GM06990 (cell line): ENCODE measurements around the gene MYRF.

Source experiments
- DNase-seq: peaks from one replicate; pipeline ENCODE4 v3.0.0-alpha.2; 2011; ENCODE audit not compliant: insufficient read length; ENCODE audit errors: extremely low read depth
- H3K27me3 ChIP-seq: replicated peaks from 2 replicates; pipeline ENCODE4 v1.6.0; 2011; ENCODE audit warnings: low read length; ENCODE audit not compliant: control insufficient read depth, insufficient read depth
- H3K36me3 ChIP-seq: 2 replicates; pipeline ENCODE4 v1.5.1; 2011; ENCODE audit warnings: low read length; ENCODE audit not compliant: control insufficient read depth, insufficient read depth
- H3K4me3 ChIP-seq: replicated peaks from 2 replicates; pipeline ENCODE4 v1.5.1; 2011; ENCODE audit warnings: low read depth, mild to moderate bottlenecking, control low read depth, low read length
- CTCF ChIP-seq: IDR thresholded peaks from 2 replicates; pipeline ENCODE4 v1.5.1; 2011; ENCODE audit warnings: low read length, control low read depth, mild to moderate bottlenecking, inconsistent platforms; ENCODE audit not compliant: insufficient read depth, poor library complexity, severe bottlenecking

The MYRF gene

GRCh38 chr11:61762798-61763197 is 10.4 kb downstream of the MYRF start:
- Histone ChIP-seq H3K4me3 (no peak overlapping the region), H3K27me3 (no peaks in the 10 kb centered on the region), H3K36me3 (no peaks in the 10 kb centered on the region)
- no peak for DNase-seq
- TF ChIP-seq CTCF: no peak

- Histone ChIP-seq H3K4me3 (no peak overlapping the region), H3K36me3 (no peaks in the 10 kb centered on the region), H3K27me3 (no peaks in the 10 kb centered on the region)
- TF ChIP-seq CTCF: no peak
- DNase-seq: no peak
Observed at GRCh38 chr11:61763930-61764605, 11.6 kb downstream of the MYRF start.

- DNase-seq: no peak
- TF ChIP-seq CTCF: no peak
- Histone ChIP-seq H3K27me3 (no peaks in the 10 kb centered on the region), H3K4me3 (no peak overlapping the region), H3K36me3 (no peaks in the 10 kb centered on the region)
Observed at GRCh38 chr11:61764606-61765260, 12.3 kb downstream of the MYRF start.

- Histone ChIP-seq H3K36me3 (no peaks in the 10 kb centered on the region), H3K27me3 (no peaks in the 10 kb centered on the region), H3K4me3 (no peak overlapping the region)
- no peak for DNase-seq
- no peak for TF ChIP-seq CTCF
Observed at GRCh38 chr11:61765550-61766253, 13.3 kb downstream of the MYRF start.

- Histone ChIP-seq H3K4me3 (no peak overlapping the region), H3K27me3 (no peaks in the 10 kb centered on the region)
Observed at GRCh38 chr11:61766353-61766841, 14.0 kb downstream of the MYRF start.

More at GRCh38 chr11:61766353-61766841, 14.0 kb downstream of the MYRF start:
- no peak for TF ChIP-seq CTCF
- no peaks in the 10 kb centered on the region for H3K36me3 ChIP-seq
- DNase-seq: no peak
